Mesendoderm (in vitro differentiated cells): Measurements from ENCODE around the gene SKAP1.

Experiments
- DNase-seq: peaks from one replicate; pipeline ENCODE4 v3.0.0; 2013
- H2AK5ac ChIP-seq: 2 replicates; pipeline ENCODE4 v1.6.1; 2013; ENCODE audit warnings: low read length, inconsistent platforms
- H2BK120ac ChIP-seq: 2 replicates; pipeline ENCODE4 v1.6.1; 2013; ENCODE audit warnings: low read depth, mild to moderate bottlenecking, low read length, moderate library complexity, mixed read lengths
- H2BK15ac ChIP-seq: replicated peaks from 2 replicates; pipeline ENCODE4 v1.6.1; 2013; ENCODE audit warnings: low read depth, mild to moderate bottlenecking, moderate library complexity
- H2BK5ac ChIP-seq: 2 replicates; pipeline ENCODE4 v1.6.1; 2013; ENCODE audit warnings: low read length, inconsistent platforms
- H3K18ac ChIP-seq: 2 replicates; pipeline ENCODE4 v1.6.1; 2013; ENCODE audit warnings: mild to moderate bottlenecking, low read length, mixed read lengths
- H3K23ac ChIP-seq: one replicate; pipeline ENCODE4 v1.6.1; 2013; ENCODE audit warnings: low read length
- H3K27ac ChIP-seq: 2 replicates; pipeline ENCODE4 v1.5.1; 2013; ENCODE audit warnings: low read depth, mild to moderate bottlenecking, inconsistent platforms, low read length, moderate library complexity
- H3K27me3 ChIP-seq: 2 replicates; pipeline ENCODE4 v1.6.1; 2013; ENCODE audit warnings: low read length, control low read depth, mild to moderate bottlenecking, inconsistent platforms; ENCODE audit not compliant: insufficient read depth, poor library complexity
- H3K36me3 ChIP-seq: 2 replicates; pipeline ENCODE4 v1.6.1; 2013; ENCODE audit warnings: low read length, inconsistent platforms; ENCODE audit not compliant: control insufficient read depth, insufficient read depth
- H3K4ac ChIP-seq: one replicate; pipeline ENCODE4 v1.6.1; 2013; ENCODE audit warnings: low read depth, mild to moderate bottlenecking, low read length, moderate library complexity
- H3K4me1 ChIP-seq: 2 replicates; pipeline ENCODE4 v1.6.1; 2013; ENCODE audit warnings: low read depth, low read length, inconsistent platforms; ENCODE audit not compliant: control insufficient read depth
- H3K4me2 ChIP-seq: 2 replicates; pipeline ENCODE4 v1.6.1; 2013; ENCODE audit warnings: low read length
- H3K4me3 ChIP-seq: 2 replicates; pipeline ENCODE4 v1.5.1; 2013; ENCODE audit warnings: mild to moderate bottlenecking, low read length
- H3K56ac ChIP-seq: one replicate; pipeline ENCODE4 v1.6.1; 2013; ENCODE audit warnings: low read length
- H3K79me1 ChIP-seq: 2 replicates; pipeline ENCODE4 v1.6.1; 2013; ENCODE audit warnings: low read length, inconsistent platforms
- H3K79me2 ChIP-seq: 2 replicates; pipeline ENCODE4 v1.6.1; 2013; ENCODE audit warnings: mild to moderate bottlenecking, low read length; ENCODE audit not compliant: control insufficient read depth, insufficient read depth
- H3K9ac ChIP-seq: 2 replicates; pipeline ENCODE4 v1.6.1; 2013; ENCODE audit warnings: low read length, inconsistent platforms
- H4K5ac ChIP-seq: one replicate; pipeline ENCODE4 v1.6.1; 2013; ENCODE audit warnings: low read length
- H4K8ac ChIP-seq: one replicate; pipeline ENCODE4 v1.6.1; 2013; ENCODE audit warnings: low read depth, mild to moderate bottlenecking, control low read depth, low read length, moderate library complexity
- WGBS: extraction: QIAGEN DNeasy Blood & Tissue Kit; methylation state at CpG from one replicate; pipeline ENCODE4 v1.1.7; 2013; ENCODE audit warnings: low lambda C conversion rate, missing lambda C conversion rate; ENCODE audit not compliant: insufficient coverage; ENCODE audit errors: extremely low coverage; 5-methylcytosine and 5-hydroxymethylcytosine counted together

The SKAP1 gene

DNA sequence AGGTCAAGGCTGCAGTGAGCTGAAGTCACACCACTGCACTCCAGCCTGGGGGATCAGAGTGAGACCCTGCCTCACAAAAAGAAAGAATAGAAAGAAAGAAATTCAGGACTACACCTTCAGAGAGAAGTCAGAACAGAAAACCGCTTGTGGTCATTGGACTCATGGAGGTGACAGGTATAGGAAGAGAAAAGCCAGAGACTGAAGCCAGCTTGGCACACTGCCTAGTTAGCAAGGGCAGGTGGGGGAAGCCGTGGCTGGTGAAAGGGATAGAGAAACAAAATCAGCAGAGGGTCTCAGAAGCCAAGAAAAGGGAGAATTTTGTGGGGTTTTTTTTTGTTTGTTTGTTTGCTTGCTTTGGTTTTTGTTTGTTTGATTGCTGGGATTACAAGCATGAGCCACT lies 32.9 kb upstream of the SKAP1 start:
- H3K79me2 ChIP-seq: no peaks in the 10 kb centered on the region
- no peak for DNase-seq
- no peaks in the 10 kb centered on the region for H3K27me3 ChIP-seq
- WGBS: no CpG with 5 or more reads among the region's 2 CpGs
- no peaks in the 10 kb centered on the region for H3K79me1 ChIP-seq
- no peaks in the 10 kb centered on the region for H3K36me3 ChIP-seq
- H3K23ac ChIP-seq: no peak overlapping the region
- H3K4ac ChIP-seq: no peak overlapping the region
- no peak overlapping the region for H2BK15ac ChIP-seq
- H3K4me2 ChIP-seq: no peak overlapping the region
- no peaks in the 10 kb centered on the region for H3K4me1 ChIP-seq
- no peak overlapping the region for H3K18ac ChIP-seq
- no peak overlapping the region for H4K5ac ChIP-seq
- H3K56ac ChIP-seq: no peak overlapping the region
- no peak overlapping the region for H2AK5ac ChIP-seq
- H3K4me3 ChIP-seq: no peak overlapping the region
- H2BK120ac ChIP-seq: no peak overlapping the region
- H4K8ac ChIP-seq: no peak overlapping the region
- no peak overlapping the region for H2BK5ac ChIP-seq
- no peak overlapping the region for H3K9ac ChIP-seq
- no peak overlapping the region for H3K27ac ChIP-seq

DNA sequence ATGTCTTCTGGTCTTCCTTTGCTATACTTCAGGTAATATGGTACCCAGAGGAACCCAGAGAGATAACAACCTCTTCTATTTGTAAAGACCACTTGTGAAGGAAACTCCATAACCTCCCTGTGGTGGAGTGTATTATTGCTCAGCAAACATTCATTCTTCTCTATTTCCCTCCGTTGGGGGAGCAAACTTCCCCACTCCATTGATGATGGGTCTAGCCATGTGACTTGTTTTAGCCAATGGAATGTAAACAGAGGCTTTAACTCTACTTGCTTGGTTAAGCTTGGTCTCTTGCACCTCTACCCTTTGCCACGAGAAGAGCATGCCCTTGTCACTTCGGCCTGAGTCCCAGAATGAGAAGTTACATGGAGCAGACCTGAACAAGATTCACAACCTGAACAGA lies 30.0 kb upstream of the SKAP1 start:
- no CpG with 5 or more reads among the region's 3 CpGs for WGBS
- Histone ChIP-seq H2AK5ac (no peak overlapping the region), H3K79me1 (no peaks in the 10 kb centered on the region)

DNA sequence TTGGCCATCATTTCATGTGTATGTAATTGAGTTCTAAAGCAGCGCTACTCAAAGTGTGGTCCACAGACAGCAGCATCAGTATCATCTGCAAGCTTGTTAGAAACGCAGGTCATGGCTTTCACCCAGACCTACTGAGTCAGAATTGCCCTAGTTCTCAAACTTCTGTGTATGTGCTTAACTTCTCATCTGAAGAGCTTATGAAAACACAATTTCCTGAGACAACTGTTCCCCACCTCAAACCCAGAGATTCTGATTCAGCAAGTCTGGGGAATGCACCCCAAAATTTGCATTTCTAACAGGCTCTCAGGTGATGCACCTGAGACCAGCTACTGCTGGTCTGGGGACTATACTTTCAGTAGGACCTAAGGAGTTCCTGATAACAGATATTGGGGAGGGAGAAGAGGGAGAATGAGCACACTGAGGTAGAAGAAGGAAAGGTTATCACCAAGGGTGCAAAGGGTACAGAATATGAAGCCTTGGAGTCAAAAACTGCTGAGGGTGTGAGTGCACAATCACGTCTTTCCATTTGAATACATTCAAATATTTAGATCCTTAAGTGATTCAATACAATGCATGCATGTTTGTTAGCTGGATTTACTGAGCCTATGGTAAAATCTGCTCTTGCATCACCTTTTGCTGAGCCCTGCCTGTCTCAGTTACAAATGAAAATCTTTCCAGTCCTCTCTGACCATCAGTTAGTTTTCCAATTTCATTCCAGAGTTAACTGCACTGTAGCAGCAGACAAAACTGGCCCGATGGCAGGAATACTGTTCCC lies 29.2 kb upstream of the SKAP1 start:
- H3K56ac ChIP-seq: no peak overlapping the region
- WGBS: no CpG with 5 or more reads among the region's 4 CpGs

More for the DNA sequence above, 30.0 kb upstream of the SKAP1 start:
- H3K18ac ChIP-seq: no peak overlapping the region
- no peak overlapping the region for H3K4me3 ChIP-seq
- no peak overlapping the region for H2BK120ac ChIP-seq
- DNase-seq: peak; percentile 21
- no peak overlapping the region for H2BK5ac ChIP-seq
- no peak overlapping the region for H2BK15ac ChIP-seq
- H3K79me2 ChIP-seq: no peaks in the 10 kb centered on the region
- no peak overlapping the region for H3K4ac ChIP-seq
- H3K27ac ChIP-seq: no peak overlapping the region
- H4K5ac ChIP-seq: no peak overlapping the region
- no peak overlapping the region for H3K23ac ChIP-seq
- H3K4me2 ChIP-seq: no peak overlapping the region
- H3K27me3 ChIP-seq: peaks cover 7% of the 10 kb centered on the region
- H3K4me1 ChIP-seq: peaks cover 2% of the 10 kb centered on the region
- no peak overlapping the region for H3K56ac ChIP-seq
- H4K8ac ChIP-seq: no peak overlapping the region
- H3K9ac ChIP-seq: no peak overlapping the region
- no peaks in the 10 kb centered on the region for H3K36me3 ChIP-seq

DNA sequence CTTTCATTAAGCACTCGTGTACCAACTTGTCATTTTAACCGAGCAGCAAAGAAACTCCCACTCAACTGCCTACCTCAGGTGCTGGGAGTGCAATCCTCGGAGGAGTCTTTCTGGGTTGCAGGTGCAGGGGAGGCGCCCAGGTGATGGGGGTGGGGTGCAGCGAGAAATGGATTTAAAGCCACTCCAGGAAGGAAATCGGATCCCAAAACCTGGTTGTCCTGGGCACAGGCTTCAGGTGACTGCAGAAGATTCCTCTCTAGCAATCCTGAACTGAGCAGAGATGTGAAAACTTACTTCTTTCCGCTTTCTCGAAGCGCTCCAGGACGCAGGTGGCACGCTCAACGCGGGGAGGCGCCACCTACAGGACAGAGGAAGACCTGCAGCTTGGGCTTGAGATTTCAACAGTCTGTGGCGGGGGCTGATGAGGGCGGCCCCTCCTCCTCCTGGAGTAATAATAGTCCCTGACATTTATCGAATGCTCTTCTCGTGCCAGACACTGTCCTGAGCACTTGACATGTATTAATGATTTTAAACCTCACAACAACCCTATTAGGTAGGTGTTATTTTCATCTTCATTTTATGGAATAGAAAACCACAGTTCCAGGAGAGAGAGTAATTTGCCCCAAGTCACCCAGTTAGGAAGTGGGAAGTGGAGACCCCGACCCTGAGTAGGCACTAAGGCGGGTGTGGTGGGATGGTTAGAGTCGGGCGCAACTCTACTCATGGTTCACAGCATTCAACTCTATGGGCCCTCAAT lies 27.2 kb upstream of the SKAP1 start:
- H3K79me2 ChIP-seq: no peaks in the 10 kb centered on the region
- H2BK120ac ChIP-seq: no peak overlapping the region
- no peak overlapping the region for H2AK5ac ChIP-seq
- H3K27ac ChIP-seq: no peak overlapping the region
- H3K4ac ChIP-seq: no peak overlapping the region
- H3K23ac ChIP-seq: no peak overlapping the region
- H2BK5ac ChIP-seq: no peak overlapping the region
- H3K4me1 ChIP-seq: peaks cover 2% of the 10 kb centered on the region
- peaks cover 14% of the 10 kb centered on the region for H3K27me3 ChIP-seq
- no peak overlapping the region for H3K9ac ChIP-seq
- no peak overlapping the region for H3K56ac ChIP-seq
- no peak overlapping the region for H3K4me3 ChIP-seq
- H4K5ac ChIP-seq: no peak overlapping the region
- WGBS: no CpG with 5 or more reads among the region's 22 CpGs
- H4K8ac ChIP-seq: no peak overlapping the region
- no peak overlapping the region for H3K4me2 ChIP-seq
- H3K36me3 ChIP-seq: no peaks in the 10 kb centered on the region
- H3K18ac ChIP-seq: no peak overlapping the region
- peak; percentile 69 for DNase-seq
- no peaks in the 10 kb centered on the region for H3K79me1 ChIP-seq
- no peak overlapping the region for H2BK15ac ChIP-seq

More for the DNA sequence above, 29.2 kb upstream of the SKAP1 start:
- DNase-seq: no peak
- Histone ChIP-seq H4K5ac (no peak overlapping the region), H3K18ac (no peak overlapping the region), H3K27ac (no peak overlapping the region), H4K8ac (no peak overlapping the region), H3K36me3 (no peaks in the 10 kb centered on the region), H3K4ac (no peak overlapping the region), H2BK15ac (no peak overlapping the region), H2BK5ac (no peak overlapping the region), H3K23ac (no peak overlapping the region), H3K27me3 (peaks cover 10% of the 10 kb centered on the region), H2AK5ac (no peak overlapping the region), H2BK120ac (no peak overlapping the region), H3K79me1 (no peaks in the 10 kb centered on the region), H3K79me2 (no peaks in the 10 kb centered on the region), H3K4me3 (no peak overlapping the region), H3K9ac (no peak overlapping the region), H3K4me1 (peaks cover 2% of the 10 kb centered on the region), H3K4me2 (no peak overlapping the region)

DNA sequence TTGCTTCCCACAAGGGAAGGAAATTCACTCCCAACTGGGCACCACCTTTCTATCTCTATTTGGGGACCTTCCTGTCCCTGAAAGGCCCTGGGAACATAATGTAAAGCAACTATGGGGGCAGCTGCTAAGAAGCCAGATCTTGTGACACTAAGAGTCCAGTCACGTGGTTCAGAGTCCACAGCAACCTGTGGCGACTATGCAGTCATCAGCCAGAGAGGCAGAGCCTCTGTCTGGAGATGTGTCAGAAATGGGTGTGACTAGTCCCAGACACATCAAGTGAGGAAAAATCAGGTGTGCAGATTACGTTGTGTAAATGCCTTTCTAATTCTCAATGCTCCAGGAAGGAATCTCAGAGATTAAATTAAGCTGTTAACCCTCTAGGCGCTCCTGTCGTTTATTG lies 26.6 kb upstream of the SKAP1 start:
- no peak overlapping the region for H2BK15ac ChIP-seq
- H2AK5ac ChIP-seq: no peak overlapping the region
- no peak overlapping the region for H2BK5ac ChIP-seq
- H2BK120ac ChIP-seq: no peak overlapping the region
- no peak overlapping the region for H3K18ac ChIP-seq
- H3K9ac ChIP-seq: no peak overlapping the region
- H3K36me3 ChIP-seq: no peaks in the 10 kb centered on the region
- no peak overlapping the region for H3K4me3 ChIP-seq
- peaks cover 14% of the 10 kb centered on the region for H3K27me3 ChIP-seq
- peaks cover 2% of the 10 kb centered on the region for H3K4me1 ChIP-seq
- no peak overlapping the region for H3K4ac ChIP-seq
- no peaks in the 10 kb centered on the region for H3K79me2 ChIP-seq
- WGBS: no CpG with 5 or more reads among the region's 5 CpGs
- no peaks in the 10 kb centered on the region for H3K79me1 ChIP-seq
- H3K27ac ChIP-seq: no peak overlapping the region
- peak; percentile 39 for DNase-seq
- no peak overlapping the region for H3K23ac ChIP-seq
- H4K8ac ChIP-seq: no peak overlapping the region
- no peak overlapping the region for H3K4me2 ChIP-seq
- H3K56ac ChIP-seq: no peak overlapping the region
- H4K5ac ChIP-seq: no peak overlapping the region
